Astrocyte of the cerebellum (primary cell): ENCODE results near the gene SLC43A1.
A peak's percentile ranks its signal among the peaks of the same experiment; 100 is the strongest.

Source experiments
- DNase-seq: peaks from one replicate; pipeline ENCODE4 v3.0.0-alpha.2; 2011; ENCODE audit warnings: low read depth
- H3K4me3 ChIP-seq: 2 replicates; pipeline ENCODE4 v1.5.1; 2011; ENCODE audit warnings: mild to moderate bottlenecking, low read depth, low read length, moderate library complexity
- in situ Hi-C: cut with HindIII; loops from 2 replicates; pipeline ENCODE4 v1.10.0; 2017; ENCODE audit warnings: low sequenced_read_pairs
- TF ChIP-seq, protein P1 (sequence below): IDR thresholded peaks from 2 replicates; pipeline ENCODE4 v1.5.1; 2012; ENCODE audit warnings: low read length, low read depth, moderate library complexity, mild to moderate bottlenecking; ENCODE audit errors: missing control alignments

SLC43A1 gene

DNA sequence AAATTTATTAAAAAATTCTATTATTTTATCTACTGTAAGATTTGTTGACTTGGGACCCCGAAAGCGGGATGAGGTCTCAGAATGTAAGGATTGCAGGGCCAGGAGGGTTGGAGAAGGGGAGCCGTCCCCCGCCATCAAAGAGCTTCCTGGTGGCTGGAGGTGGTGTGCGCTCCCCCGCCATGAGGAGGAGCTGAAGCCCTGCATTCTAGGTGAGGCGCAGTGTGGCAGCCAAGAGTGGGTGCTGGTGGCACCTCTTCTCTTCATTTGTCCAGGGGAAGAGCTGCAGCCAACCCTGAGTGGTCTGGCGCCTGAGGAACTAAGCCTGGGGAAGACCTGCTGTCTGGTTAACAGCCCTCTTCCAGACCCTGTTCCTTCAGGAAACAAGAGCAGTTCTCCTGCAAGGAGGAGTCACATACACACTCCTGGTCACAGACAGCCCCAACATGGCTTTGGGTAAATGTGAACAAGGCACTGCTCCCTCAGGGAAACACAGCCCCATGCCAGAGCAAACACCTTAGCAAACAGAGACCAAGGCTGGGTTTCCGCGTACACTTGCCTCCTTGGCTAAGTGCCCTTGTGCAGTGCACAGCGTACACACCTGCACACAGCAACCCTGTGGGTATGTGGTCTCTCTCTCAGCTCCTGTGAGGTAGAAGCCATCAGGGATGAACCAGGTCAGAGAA lies 37.9 kb downstream of the SLC43A1 start:
- no peak for DNase-seq
- no peak overlapping the region for H3K4me3 ChIP-seq
- in situ Hi-C loops = no loop called here
- TF ChIP-seq, protein P1, sequence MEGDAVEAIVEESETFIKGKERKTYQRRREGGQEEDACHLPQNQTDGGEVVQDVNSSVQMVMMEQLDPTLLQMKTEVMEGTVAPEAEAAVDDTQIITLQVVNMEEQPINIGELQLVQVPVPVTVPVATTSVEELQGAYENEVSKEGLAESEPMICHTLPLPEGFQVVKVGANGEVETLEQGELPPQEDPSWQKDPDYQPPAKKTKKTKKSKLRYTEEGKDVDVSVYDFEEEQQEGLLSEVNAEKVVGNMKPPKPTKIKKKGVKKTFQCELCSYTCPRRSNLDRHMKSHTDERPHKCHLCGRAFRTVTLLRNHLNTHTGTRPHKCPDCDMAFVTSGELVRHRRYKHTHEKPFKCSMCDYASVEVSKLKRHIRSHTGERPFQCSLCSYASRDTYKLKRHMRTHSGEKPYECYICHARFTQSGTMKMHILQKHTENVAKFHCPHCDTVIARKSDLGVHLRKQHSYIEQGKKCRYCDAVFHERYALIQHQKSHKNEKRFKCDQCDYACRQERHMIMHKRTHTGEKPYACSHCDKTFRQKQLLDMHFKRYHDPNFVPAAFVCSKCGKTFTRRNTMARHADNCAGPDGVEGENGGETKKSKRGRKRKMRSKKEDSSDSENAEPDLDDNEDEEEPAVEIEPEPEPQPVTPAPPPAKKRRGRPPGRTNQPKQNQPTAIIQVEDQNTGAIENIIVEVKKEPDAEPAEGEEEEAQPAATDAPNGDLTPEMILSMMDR = no peak

DNA sequence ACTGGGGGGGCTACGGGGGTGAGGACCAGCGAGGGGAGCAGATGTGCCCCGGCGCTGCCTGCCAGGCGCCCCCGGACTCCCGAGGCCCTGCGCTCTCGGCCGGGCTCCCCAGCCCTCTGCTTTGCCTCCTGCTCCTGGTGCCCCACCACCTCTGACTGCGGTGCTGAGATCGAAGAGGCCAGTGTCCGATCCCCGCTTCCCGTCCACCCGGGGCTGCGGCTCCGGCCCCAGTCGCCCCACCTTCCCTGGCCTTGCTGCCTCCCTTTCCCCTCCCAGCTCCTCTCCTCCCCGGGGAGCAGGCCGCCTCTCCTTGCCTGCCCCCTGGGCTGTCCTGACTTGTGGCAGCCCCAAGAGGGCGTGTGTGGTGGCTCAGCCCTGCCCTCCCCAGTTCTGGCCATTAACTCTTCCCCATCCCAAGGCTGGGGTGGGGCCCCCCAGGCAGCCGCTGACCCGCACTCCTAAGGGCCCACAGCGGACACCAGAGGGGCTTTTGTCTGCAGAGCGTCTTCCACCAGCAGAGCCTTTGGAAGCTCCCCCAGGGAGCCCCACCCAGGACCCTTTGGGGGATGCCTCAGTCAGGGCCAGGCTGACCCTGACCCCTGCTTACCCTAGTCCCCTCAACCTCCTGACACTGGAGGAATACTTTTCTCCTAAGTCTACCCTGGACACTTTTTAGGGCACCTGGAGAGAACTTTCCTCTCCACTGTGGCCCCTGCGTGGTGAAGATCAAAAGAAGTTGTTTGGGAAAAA lies 38.6 kb downstream of the SLC43A1 start:
- no peak for DNase-seq
- peak overlapping the region; percentile 7 for H3K4me3 ChIP-seq
- TF ChIP-seq, protein P1 = peak; percentile 32
- in situ Hi-C loops = no loop called here

DNA sequence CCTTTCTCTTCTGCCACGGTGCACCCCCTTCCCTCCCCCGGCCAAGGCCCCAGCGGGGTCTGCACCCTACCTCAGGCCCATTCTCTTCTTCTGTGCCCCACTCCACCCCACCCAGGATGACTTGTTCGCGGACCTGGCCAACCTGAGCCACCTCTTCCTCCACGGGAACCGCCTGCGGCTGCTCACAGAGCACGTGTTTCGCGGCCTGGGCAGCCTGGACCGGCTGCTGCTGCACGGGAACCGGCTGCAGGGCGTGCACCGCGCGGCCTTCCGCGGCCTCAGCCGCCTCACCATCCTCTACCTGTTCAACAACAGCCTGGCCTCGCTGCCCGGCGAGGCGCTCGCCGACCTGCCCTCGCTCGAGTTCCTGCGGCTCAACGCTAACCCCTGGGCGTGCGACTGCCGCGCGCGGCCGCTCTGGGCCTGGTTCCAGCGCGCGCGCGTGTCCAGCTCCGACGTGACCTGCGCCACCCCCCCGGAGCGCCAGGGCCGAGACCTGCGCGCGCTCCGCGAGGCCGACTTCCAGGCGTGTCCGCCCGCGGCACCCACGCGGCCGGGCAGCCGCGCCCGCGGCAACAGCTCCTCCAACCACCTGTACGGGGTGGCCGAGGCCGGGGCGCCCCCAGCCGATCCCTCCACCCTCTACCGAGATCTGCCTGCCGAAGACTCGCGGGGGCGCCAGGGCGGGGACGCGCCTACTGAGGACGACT lies 39.3 kb downstream of the SLC43A1 start:
- TF ChIP-seq, protein P1 = no peak
- DNase-seq = no peak
- H3K4me3 ChIP-seq = peak overlapping the region; percentile 18
- in situ Hi-C loops = no loop called here

DNA sequence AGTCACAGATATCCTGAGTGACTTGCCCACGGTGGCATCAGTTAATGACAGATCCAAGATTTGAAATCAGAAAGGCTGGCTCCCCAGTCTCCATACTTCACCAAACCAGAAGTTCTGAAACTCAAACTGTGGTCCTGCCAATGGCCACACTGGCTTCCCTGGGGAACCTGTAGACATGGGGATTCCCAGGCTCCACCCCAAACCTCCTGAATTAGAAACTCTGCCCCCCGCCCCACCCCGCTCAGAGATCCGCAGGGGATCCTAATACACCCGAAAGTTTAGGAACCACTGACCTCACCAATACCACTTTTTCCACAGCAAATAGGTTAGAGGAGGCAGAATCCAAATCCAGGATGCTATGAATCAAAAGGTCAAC lies 39.8 kb downstream of the SLC43A1 start:
- DNase-seq = no peak
- in situ Hi-C loops = no loop called here
- no peak overlapping the region for H3K4me3 ChIP-seq
- TF ChIP-seq, protein P1 = no peak

DNA sequence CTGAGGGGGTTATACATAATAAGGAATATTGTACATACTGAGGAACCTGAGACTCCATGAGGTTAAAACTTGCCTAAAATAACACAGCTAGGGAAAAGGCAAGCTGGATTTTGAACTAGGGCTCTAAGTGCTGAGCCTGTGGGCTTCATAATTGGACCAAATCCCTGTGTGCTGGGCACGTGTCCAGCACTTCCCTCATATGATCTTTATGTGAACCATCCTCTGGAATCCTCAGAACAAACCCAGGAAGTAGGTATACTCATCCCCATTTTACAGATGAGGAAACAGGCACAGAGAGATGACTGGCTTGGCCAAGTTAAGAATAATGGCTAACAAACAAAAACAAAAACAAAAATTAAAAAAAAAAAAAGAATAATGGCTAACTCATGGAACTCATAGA lies 40.3 kb downstream of the SLC43A1 start:
- in situ Hi-C loops = no loop called here
- TF ChIP-seq, protein P1 = no peak
- H3K4me3 ChIP-seq = no peak overlapping the region
- no peak for DNase-seq

DNA sequence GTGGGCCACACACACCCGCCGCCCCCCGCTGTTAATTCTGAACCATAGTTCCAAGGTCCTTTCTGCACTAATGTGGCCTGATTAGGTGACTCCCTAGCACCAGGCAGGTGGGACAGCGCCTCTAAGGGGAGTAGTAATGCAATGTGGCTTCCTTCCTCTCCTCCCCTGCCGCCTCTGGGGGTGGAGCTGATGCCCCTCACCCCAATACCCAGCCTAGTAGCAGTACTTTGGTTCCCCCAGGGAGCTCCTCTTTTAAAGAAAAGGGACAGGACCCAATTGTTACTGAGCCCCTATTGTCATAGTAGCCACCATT lies 40.7 kb downstream of the SLC43A1 start:
- TF ChIP-seq, protein P1 = no peak
- in situ Hi-C loops = no loop called here
- no peak overlapping the region for H3K4me3 ChIP-seq
- no peak for DNase-seq
